ENCODE results near the gene SRRM5.
"Not testable (repeated sequence)": the region's sequence is repeated elsewhere in the genome, so short reads cannot be mapped to it uniquely, and the experiment has no call there.

SRRM5 gene

GRCh38 chr19:43611788-43612187 lies at the start of gene SRRM5:
TSS of gene SRRM5 (plus strand) at chr19:43612088. CDS start at chr19:43612122, 34 bp downstream.
- DNase-seq (ENCODE audit: low read depth) = no peak

- no peak for DNase-seq (ENCODE audit: low read depth)
Measured at GRCh38 chr19:43562226-43562697, 49.6 kb upstream of the SRRM5 start.

GRCh38 chr19:43562698-43563241 lies 49.1 kb upstream of the SRRM5 start:
- peak; percentile 21 for DNase-seq (ENCODE audit: low read depth)

- no peak for DNase-seq (ENCODE audit: low read depth)
Measured at GRCh38 chr19:43563816-43564457, 48.0 kb upstream of the SRRM5 start.

GRCh38 chr19:43564800-43565199 lies 47.1 kb upstream of the SRRM5 start:
- no peak for DNase-seq (ENCODE audit: low read depth)

GRCh38 chr19:43569657-43570056 lies 42.2 kb upstream of the SRRM5 start:
- DNase-seq (ENCODE audit: low read depth) = no peak

GRCh38 chr19:43570174-43570791 lies 41.6 kb upstream of the SRRM5 start:
- DNase-seq (ENCODE audit: low read depth) = no peak

GRCh38 chr19:43572171-43572588 lies 39.7 kb upstream of the SRRM5 start:
- DNase-seq (ENCODE audit: low read depth) = no peak

GRCh38 chr19:43574424-43575155 lies 37.3 kb upstream of the SRRM5 start:
- no peak for DNase-seq (ENCODE audit: low read depth)

GRCh38 chr19:43575156-43575950 lies 36.5 kb upstream of the SRRM5 start, which contains the start of the genes PINLYP and XRCC1:
TSS of gene PINLYP (plus strand) at chr19:43575801. CDS start at chr19:43577192, 1,391 bp downstream.
TSS of gene XRCC1 (minus strand) at chr19:43575527. CDS start at chr19:43575458, 69 bp downstream.
- DNase-seq (ENCODE audit: low read depth) = peak; percentile 90

- DNase-seq (ENCODE audit: low read depth) = no peak
Measured at GRCh38 chr19:43575955-43576878, 35.7 kb upstream of the SRRM5 start.

- DNase-seq (ENCODE audit: low read depth) = no peak
Measured at GRCh38 chr19:43578787-43579186, 33.1 kb upstream of the SRRM5 start.

- no peak for DNase-seq (ENCODE audit: low read depth)
Measured at GRCh38 chr19:43581467-43581866, 30.4 kb upstream of the SRRM5 start.

- DNase-seq (ENCODE audit: low read depth) = no peak
Measured at GRCh38 chr19:43582495-43582894, 29.4 kb upstream of the SRRM5 start.

- DNase-seq (ENCODE audit: low read depth) = no peak
Measured at GRCh38 chr19:43584484-43584883, 27.4 kb upstream of the SRRM5 start.

GRCh38 chr19:43586346-43586745 lies 25.5 kb upstream of the SRRM5 start:
- DNase-seq (ENCODE audit: low read depth) = no peak

GRCh38 chr19:43587029-43587428 lies 24.9 kb upstream of the SRRM5 start:
- DNase-seq (ENCODE audit: low read depth) = not testable (repeated sequence)

GRCh38 chr19:43589277-43589676 lies 22.6 kb upstream of the SRRM5 start:
- no peak for DNase-seq (ENCODE audit: low read depth)

- DNase-seq (ENCODE audit: low read depth) = no peak
Measured at GRCh38 chr19:43589678-43590077, 22.2 kb upstream of the SRRM5 start.

GRCh38 chr19:43591904-43592772 lies 19.8 kb upstream of the SRRM5 start:
- no peak for DNase-seq (ENCODE audit: low read depth)

Measured in stimulated activated CD8-positive, alpha-beta memory T cell treated with anti-CD3 and anti-CD28 coated beads, Interleukin-15, amount 100 ng/mL, for 24 hours (primary cell).